GM12865 (cell line): ENCODE measurements around the gene ABHD17C.

Experiments used
- DNase-seq: peaks from one replicate; pipeline ENCODE4 v3.0.0; 2010; ENCODE audit warnings: low read depth
- H3K4me3 ChIP-seq: 2 replicates; pipeline ENCODE4 v1.5.1; 2011; ENCODE audit warnings: mild to moderate bottlenecking, low read depth, low read length, control low read depth
- CTCF ChIP-seq: IDR thresholded peaks from 2 replicates; pipeline ENCODE4 v1.5.1; 2011; ENCODE audit warnings: low read length, control low read depth, low read depth, inconsistent platforms; ENCODE audit not compliant: insufficient read depth; ENCODE audit errors: missing control alignments

The ABHD17C gene

DNA sequence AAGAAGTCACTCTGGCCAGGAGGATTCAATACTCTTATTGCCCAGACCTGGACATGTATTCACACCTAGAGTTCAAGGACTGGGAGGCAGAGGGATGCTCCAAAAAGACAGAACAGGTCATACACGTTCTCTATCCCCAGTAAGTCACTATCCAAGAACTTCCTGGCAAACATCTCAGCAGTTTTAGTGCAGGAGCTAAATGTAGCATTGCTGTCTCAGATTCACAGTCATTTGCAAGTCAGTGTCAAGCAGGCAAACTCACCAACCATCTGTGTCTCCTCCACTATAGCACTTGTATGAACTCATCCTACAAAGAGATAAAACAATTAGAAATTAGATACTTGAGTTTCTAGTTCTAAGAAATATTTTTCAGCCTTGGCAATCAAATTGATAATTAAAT lies 38.4 kb downstream of the ABHD17C start:
- H3K4me3 ChIP-seq: no peak overlapping the region
- no peak for DNase-seq
- TF ChIP-seq CTCF: no peak

- TF ChIP-seq CTCF: no peak
- no peak overlapping the region for H3K4me3 ChIP-seq
- DNase-seq: no peak
These were observed 40.2 kb downstream of the ABHD17C start for GRCh38 chr15:80735344-80735743.

DNA sequence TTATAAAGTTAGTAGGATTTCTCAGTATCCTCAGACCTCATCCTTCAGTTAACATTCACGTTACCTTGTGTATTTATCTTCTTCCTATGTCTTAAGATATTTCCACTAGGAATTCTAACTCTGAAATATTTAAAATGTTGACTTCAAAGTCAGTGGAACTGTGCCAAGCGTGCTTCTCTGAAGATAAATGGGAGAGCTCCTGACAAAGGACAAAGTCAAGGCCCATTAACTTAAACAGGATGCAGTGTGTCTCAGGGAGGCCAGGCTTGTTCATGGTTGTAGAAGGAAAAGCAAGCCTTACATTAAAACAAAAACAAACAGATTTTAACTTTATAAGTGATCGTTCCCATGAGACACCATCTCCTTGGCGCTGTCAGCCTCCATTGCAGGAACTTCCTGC lies 41.5 kb downstream of the ABHD17C start:
- no peak for TF ChIP-seq CTCF
- no peak for DNase-seq
- no peak overlapping the region for H3K4me3 ChIP-seq

DNA sequence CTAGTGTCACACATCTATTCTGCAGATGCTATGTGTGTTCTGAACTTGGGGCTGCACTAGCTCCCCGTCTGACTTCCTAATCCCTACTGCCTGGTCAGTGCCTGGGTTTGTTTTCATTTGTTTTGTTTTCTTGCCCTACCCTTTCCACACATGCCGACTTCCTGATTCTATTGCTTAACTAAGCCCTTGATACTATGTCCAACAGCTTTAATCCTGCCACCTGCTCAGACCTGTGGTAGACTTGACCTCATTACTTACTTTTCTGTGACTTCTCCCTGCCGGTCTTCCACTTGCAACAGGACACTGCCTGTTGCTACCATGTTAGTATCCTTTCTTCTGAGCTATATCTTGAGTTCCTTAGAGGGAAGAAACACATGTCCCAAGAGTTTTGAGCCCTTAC lies 44.8 kb downstream of the ABHD17C start:
- no peak for DNase-seq
- H3K4me3 ChIP-seq: no peak overlapping the region
- TF ChIP-seq CTCF: no peak

GRCh38 chr15:80742081-80742480 lies 47.0 kb downstream of the ABHD17C start:
- H3K4me3 ChIP-seq: no peak overlapping the region
- DNase-seq: no peak
- no peak for TF ChIP-seq CTCF

DNA sequence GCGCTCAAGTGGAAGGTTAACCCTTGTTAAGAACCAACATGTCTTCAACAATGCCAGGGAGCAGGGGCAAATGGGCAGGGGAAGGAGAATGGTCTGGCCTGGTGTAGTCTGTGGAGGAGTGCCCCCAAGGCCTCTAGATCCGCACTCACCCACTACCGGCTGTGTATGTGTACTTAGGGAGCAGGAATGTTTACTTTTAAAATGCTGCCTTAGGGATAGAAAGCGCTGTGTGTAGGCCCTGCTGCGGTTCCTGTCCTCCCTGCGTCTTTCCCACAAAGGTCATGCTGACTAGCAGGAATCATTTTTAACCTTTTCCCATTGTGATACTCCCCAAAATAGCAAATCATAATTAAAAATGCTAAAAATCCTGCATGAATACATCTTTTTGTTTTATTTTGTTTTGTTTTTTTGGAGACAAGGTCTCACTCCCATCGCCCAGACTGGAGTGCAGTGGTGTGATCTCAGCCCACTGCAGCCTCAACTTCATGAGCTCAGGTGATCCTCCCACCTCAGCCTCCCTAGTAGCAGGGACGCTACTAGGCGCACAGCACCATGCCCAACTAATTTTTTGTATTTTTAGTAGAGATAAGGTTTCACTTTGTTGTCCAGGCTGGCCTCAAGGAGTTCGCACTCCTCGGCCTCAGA lies 48.2 kb downstream of the ABHD17C start:
- no peak for DNase-seq

More for the DNA sequence above, 48.2 kb downstream of the ABHD17C start:
- TF ChIP-seq CTCF: no peak
- no peak overlapping the region for H3K4me3 ChIP-seq
